ENCODE results near the gene UST. TPM values are rescaled to one million over a fixed set of nuclear protein-coding genes. Genes with fewer than 3 reads are reported as not detected.
"Not testable (repeated sequence)": the region's sequence is repeated elsewhere in the genome, so short reads cannot be mapped to it uniquely, and the experiment has no call there.

The UST gene
- polyA plus RNA-seq, 4 donors = 0.81 to 4.0 (median 1.4) TPM; not detected in 1

DNA sequence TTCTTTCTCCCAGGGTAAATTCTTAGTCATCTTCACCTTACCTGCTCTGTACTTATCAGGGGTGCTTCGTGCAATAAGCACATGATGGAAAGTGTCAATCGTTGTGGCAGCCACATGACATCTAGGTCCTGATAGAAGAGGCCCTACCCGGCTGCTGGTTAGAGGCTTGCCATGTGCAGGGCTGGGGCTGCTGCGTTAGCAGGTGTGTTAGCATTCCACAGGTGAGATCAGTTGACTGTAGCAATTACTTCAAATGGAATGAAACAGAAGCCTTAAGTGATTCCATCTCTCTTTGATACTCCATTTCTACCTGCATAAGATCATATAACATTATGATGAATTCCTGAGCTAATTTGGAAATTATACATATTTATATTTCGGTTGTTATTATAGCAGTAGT lies 127.0 kb downstream of the UST start:
- H3K27ac ChIP-seq (ENCODE audit: low read depth in 1 of 3, low read length in 2 of 3) = no peak overlapping the region
- H3K4me1 ChIP-seq (ENCODE audit: control insufficient read depth in 3 of 3, insufficient read depth in 2 of 3, low read depth in 1 of 3, low read length in 2 of 3) = no peaks in the 10 kb centered on the region
- H3K36me3 ChIP-seq (ENCODE audit: control insufficient read depth in 3 of 3, insufficient read depth in 2 of 3, low read depth in 1 of 3, low read length in 3 of 3) = no peaks in the 10 kb centered on the region
- H3K4me3 ChIP-seq (ENCODE audit: low read depth in 1 of 3, low read length in 3 of 3) = no peak overlapping the region
- no peaks in the 10 kb centered on the region for H3K9me3 ChIP-seq (ENCODE audit: control insufficient read depth in 2 of 2, insufficient read depth in 1 of 2, low read depth in 1 of 2, low read length in 1 of 2)
- no peaks in the 10 kb centered on the region for H3K27me3 ChIP-seq (ENCODE audit: control insufficient read depth in 3 of 3, insufficient read depth in 3 of 3, low read length in 3 of 3)
- DNase-seq (no peak), FAIRE-seq (no peak)
- WGBS, 3 donors = 37 to 77% (median 52%) methylated on average over 5 of the region's 5 CpGs

DNA sequence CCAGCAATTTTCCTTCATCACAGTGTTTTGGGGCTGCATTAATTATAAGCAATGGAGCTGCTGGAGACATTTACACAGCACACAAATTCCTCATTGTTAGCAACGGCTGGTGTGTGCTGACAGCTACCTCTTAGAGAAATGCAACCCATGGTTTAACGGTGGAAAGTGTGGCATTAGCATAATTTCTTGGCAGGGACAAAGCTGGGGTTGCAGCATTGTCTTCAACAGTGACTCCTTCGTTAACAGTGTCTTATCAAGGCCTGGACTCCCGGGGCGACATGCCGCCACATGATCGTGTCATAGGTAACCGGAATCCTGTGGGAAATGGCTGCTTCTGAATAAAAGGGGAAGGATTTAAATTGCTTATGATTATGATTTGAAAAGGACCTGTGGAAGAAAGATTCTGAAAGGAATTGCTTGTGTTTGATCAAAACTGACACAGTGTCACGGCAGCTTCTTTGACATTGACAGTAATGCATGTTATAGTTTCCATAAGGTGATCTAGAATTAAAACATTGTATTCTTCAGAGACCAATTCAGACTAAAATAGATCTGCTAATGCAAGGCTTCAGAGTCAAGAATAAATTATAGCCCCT lies 128.0 kb downstream of the UST start:
- Histone ChIP-seq H3K36me3 (ENCODE audit: control insufficient read depth in 3 of 3, insufficient read depth in 2 of 3, low read depth in 1 of 3, low read length in 3 of 3) (no peaks in the 10 kb centered on the region), H3K4me1 (ENCODE audit: control insufficient read depth in 3 of 3, insufficient read depth in 2 of 3, low read depth in 1 of 3, low read length in 2 of 3) (no peaks in the 10 kb centered on the region), H3K9me3 (ENCODE audit: control insufficient read depth in 2 of 2, insufficient read depth in 1 of 2, low read depth in 1 of 2, low read length in 1 of 2) (no peaks in the 10 kb centered on the region), H3K4me3 (ENCODE audit: low read depth in 1 of 3, low read length in 3 of 3) (no peak overlapping the region), H3K27me3 (ENCODE audit: control insufficient read depth in 3 of 3, insufficient read depth in 3 of 3, low read length in 3 of 3) (no peaks in the 10 kb centered on the region), H3K27ac (ENCODE audit: low read depth in 1 of 3, low read length in 2 of 3) (no peak overlapping the region)
- no peak for DNase-seq
- 51 to 69% (median 52%) methylated on average over 9 of the region's 9 CpGs for WGBS, 3 donors
- FAIRE-seq = no peak

DNA sequence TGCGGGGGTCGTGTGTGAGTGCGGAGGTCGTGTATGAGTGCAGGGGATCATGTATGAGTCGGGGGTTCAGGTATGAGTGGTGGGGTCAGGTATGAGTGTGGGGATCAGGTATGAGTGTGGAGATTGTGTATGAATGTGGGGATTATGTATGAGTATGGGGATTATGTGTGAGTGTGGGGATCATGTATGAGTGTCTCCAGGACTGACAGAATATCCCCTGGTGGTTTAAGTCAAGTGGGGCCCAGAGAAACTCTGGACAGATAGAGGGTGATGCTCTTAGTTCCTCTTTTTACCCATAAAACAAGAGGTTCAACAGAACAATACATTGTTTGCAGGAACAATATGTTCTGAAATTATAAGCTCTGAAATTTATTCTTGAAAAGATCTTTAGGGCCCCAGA lies 131.9 kb downstream of the UST start:
- FAIRE-seq (no peak), DNase-seq (no peak)
- H3K9me3 ChIP-seq (ENCODE audit: control insufficient read depth in 2 of 2, insufficient read depth in 1 of 2, low read depth in 1 of 2, low read length in 1 of 2) = no peaks in the 10 kb centered on the region
- no peak overlapping the region for H3K27ac ChIP-seq (ENCODE audit: low read depth in 1 of 3, low read length in 2 of 3)
- no peaks in the 10 kb centered on the region for H3K4me1 ChIP-seq (ENCODE audit: control insufficient read depth in 3 of 3, insufficient read depth in 2 of 3, low read depth in 1 of 3, low read length in 2 of 3)
- 71 to 85% (median 78%) methylated on average over 5 of the region's 5 CpGs for WGBS, 3 donors
- no peaks in the 10 kb centered on the region for H3K27me3 ChIP-seq (ENCODE audit: control insufficient read depth in 3 of 3, insufficient read depth in 3 of 3, low read length in 3 of 3)
- no peak overlapping the region for H3K4me3 ChIP-seq (ENCODE audit: low read depth in 1 of 3, low read length in 3 of 3)
- H3K36me3 ChIP-seq (ENCODE audit: control insufficient read depth in 3 of 3, insufficient read depth in 2 of 3, low read depth in 1 of 3, low read length in 3 of 3) = no peaks in the 10 kb centered on the region

DNA sequence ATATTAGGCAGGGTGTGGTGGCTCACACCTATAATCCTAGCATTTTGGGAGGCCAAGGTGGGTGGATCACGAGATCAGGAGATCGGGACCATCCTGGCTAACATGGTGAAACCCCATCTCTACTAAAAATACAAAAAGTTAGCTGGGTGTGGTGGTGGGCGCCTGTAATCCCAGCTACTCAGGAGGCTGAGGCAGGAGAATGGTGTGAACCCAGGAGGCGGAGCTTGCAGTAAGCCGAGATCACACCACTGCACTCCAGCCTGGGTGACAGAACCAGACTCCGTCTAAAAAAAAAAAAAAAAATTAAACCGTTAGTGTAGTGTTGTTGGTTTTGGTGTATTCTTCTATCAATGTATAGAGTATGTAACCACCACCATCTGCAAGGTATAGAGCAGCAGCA lies 133.9 kb downstream of the UST start:
- H3K27me3 ChIP-seq (ENCODE audit: control insufficient read depth in 3 of 3, insufficient read depth in 3 of 3, low read length in 3 of 3); H3K36me3 ChIP-seq (ENCODE audit: control insufficient read depth in 3 of 3, insufficient read depth in 2 of 3, low read depth in 1 of 3, low read length in 3 of 3); H3K9me3 ChIP-seq (ENCODE audit: control insufficient read depth in 2 of 2, insufficient read depth in 1 of 2, low read depth in 1 of 2, low read length in 1 of 2); H3K4me3 ChIP-seq (ENCODE audit: low read depth in 1 of 3, low read length in 3 of 3); H3K27ac ChIP-seq (ENCODE audit: low read depth in 1 of 3, low read length in 2 of 3); DNase-seq; FAIRE-seq; H3K4me1 ChIP-seq (ENCODE audit: control insufficient read depth in 3 of 3, insufficient read depth in 2 of 3, low read depth in 1 of 3, low read length in 2 of 3): not testable (repeated sequence)
- 89 to 90% (median 90%) methylated on average over 7 of the region's 7 CpGs for WGBS, 3 donors

DNA sequence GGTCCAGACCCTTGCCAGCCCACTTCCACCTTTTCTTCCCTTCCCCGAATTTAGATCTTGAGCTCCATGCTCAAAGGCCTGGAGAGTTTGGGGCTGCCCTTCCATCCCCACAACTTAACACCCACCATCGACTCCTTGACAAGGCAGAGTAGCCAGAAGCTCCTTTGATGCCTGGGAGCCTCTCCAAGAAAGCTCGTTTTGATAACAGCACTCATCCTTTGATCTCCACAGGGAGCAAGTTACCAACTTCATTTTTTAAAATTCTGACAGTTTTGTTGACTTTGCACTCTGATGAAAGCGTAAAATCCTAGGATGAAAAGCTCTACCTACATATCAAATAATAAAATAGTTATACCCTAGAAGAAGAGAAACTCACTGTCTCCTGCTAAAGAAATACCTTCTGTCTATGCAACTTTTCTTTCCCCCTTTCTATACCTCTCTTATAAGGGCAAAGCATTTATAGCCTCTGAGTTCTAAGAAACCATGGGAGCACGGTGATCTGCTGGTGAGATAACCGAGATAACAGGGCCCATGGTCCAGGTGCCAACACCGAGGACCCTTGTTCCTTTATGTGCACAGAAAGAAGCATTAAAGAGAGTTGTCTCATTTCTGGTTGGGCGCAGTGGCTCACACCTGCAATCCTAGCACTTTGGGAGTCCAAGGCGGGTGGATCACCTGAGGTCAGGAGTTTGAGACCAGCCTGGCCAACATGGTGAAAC lies 134.9 kb downstream of the UST start:
- Histone ChIP-seq H3K27ac (ENCODE audit: low read depth in 1 of 3, low read length in 2 of 3) (no peak overlapping the region), H3K9me3 (ENCODE audit: control insufficient read depth in 2 of 2, insufficient read depth in 1 of 2, low read depth in 1 of 2, low read length in 1 of 2) (no peaks in the 10 kb centered on the region), H3K4me1 (ENCODE audit: control insufficient read depth in 3 of 3, insufficient read depth in 2 of 3, low read depth in 1 of 3, low read length in 2 of 3) (no peaks in the 10 kb centered on the region), H3K27me3 (ENCODE audit: control insufficient read depth in 3 of 3, insufficient read depth in 3 of 3, low read length in 3 of 3) (peaks cover 0 to 2% (median 0%) of the 10 kb centered on the region in 3 donors), H3K36me3 (ENCODE audit: control insufficient read depth in 3 of 3, insufficient read depth in 2 of 3, low read depth in 1 of 3, low read length in 3 of 3) (no peaks in the 10 kb centered on the region), H3K4me3 (ENCODE audit: low read depth in 1 of 3, low read length in 3 of 3) (no peak overlapping the region)
- FAIRE-seq (no peak), DNase-seq (no peak)
- 53 to 81% (median 65%) methylated on average over 9 of the region's 9 CpGs for WGBS, 3 donors

DNA sequence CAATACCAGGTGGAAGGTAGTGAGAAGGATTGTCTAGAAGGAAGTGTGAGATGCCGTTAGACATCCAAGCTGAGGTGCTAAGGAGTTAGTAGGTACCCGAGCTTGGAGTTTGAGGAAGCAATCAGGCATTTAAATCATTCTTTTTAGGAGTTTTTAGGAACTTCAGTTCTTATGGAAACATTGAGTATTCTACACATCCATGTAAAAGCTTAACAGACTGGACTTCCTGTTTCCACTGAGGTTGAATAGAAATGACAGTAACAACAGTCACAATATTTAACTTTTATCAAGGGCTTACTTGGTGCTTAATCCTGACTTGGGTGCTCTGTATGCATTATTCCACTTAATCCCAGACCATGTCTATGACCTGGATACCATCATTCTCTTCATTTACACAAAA lies 136.4 kb downstream of the UST start:
- no peak overlapping the region for H3K27ac ChIP-seq (ENCODE audit: low read depth in 1 of 3, low read length in 2 of 3)
- peaks cover 0 to 2% (median 0%) of the 10 kb centered on the region in 3 donors for H3K27me3 ChIP-seq (ENCODE audit: control insufficient read depth in 3 of 3, insufficient read depth in 3 of 3, low read length in 3 of 3)
- FAIRE-seq = no peak
- no peaks in the 10 kb centered on the region for H3K9me3 ChIP-seq (ENCODE audit: control insufficient read depth in 2 of 2, insufficient read depth in 1 of 2, low read depth in 1 of 2, low read length in 1 of 2)
- H3K36me3 ChIP-seq (ENCODE audit: control insufficient read depth in 3 of 3, insufficient read depth in 2 of 3, low read depth in 1 of 3, low read length in 3 of 3) = peaks cover 0 to 2% (median 0%) of the 10 kb centered on the region in 3 donors
- 65 to 76% (median 70%) methylated on average over 2 of the region's 2 CpGs for WGBS, 3 donors
- H3K4me3 ChIP-seq (ENCODE audit: low read depth in 1 of 3, low read length in 3 of 3) = no peak overlapping the region
- no peaks in the 10 kb centered on the region for H3K4me1 ChIP-seq (ENCODE audit: control insufficient read depth in 3 of 3, insufficient read depth in 2 of 3, low read depth in 1 of 3, low read length in 2 of 3)
- no peak for DNase-seq

DNA sequence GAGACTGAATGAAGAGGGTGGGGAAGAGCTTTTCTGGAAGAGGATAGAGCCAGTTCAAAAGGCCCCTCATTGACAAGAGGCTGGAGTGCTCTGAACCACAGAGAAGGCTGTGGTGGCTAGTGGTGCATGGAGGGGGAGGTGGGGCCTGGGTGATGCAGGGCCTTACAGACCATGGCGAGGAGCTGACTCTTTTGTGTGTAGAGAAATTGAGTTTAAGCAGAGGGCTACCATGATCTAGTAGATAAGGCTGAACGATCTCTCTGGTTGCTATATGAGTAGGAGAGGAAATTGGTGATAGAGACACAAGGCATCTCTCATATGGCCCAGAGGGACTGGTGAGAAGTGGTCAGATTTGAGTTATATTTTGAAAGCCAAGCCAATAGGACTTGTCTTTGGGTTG lies 137.6 kb downstream of the UST start:
- Histone ChIP-seq H3K27me3 (ENCODE audit: control insufficient read depth in 3 of 3, insufficient read depth in 3 of 3, low read length in 3 of 3) (peaks cover 0 to 2% (median 0%) of the 10 kb centered on the region in 3 donors), H3K27ac (ENCODE audit: low read depth in 1 of 3, low read length in 2 of 3) (no peak overlapping the region), H3K9me3 (ENCODE audit: control insufficient read depth in 2 of 2, insufficient read depth in 1 of 2, low read depth in 1 of 2, low read length in 1 of 2) (no peaks in the 10 kb centered on the region), H3K36me3 (ENCODE audit: control insufficient read depth in 3 of 3, insufficient read depth in 2 of 3, low read depth in 1 of 3, low read length in 3 of 3) (peaks cover 0 to 2% (median 0%) of the 10 kb centered on the region in 3 donors), H3K4me3 (ENCODE audit: low read depth in 1 of 3, low read length in 3 of 3) (no peak overlapping the region), H3K4me1 (ENCODE audit: control insufficient read depth in 3 of 3, insufficient read depth in 2 of 3, low read depth in 1 of 3, low read length in 2 of 3) (no peaks in the 10 kb centered on the region)
- DNase-seq = no peak
- 64 to 72% (median 67%) methylated on average over 2 of the region's 2 CpGs for WGBS, 3 donors
- FAIRE-seq = no peak

DNA sequence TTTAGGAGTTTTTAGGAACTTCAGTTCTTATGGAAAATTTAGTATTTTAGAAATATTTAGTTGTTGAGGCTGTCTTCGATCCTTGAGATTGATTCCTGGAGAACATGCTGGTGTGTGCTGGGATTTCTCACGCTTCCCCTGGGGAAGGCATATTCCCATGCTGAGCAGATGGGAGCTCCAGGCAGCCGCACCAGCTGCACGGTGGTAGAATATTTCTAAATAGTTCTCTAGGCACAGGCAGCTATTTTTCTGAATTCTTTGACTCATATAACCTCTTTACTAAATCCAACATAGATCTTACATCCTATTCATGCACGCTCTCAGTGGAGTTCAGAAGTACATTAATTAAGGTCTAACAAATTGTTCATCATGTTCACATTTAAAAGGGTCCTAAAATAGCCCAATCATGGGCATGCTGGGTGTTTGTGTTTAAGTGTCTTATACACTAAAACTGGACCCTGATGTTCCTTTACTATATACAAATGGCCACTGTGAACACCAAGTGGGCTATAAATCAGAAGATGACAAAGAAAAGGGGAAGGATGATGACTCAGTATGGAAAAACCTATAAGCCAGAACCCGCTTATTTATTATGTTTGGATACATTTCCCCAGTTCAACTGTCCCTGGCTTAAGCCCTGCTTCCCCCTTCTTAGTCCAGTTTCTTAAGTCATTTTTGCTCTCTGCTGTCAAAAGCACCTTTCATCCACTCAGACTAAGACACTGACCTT lies 138.5 kb downstream of the UST start:
- H3K27me3 ChIP-seq (ENCODE audit: control insufficient read depth in 3 of 3, insufficient read depth in 3 of 3, low read length in 3 of 3) = peaks cover 0 to 2% (median 0%) of the 10 kb centered on the region in 3 donors
- WGBS, 3 donors = 78 to 92% (median 91%) methylated on average over 6 of the region's 6 CpGs
- H3K4me1 ChIP-seq (ENCODE audit: control insufficient read depth in 3 of 3, insufficient read depth in 2 of 3, low read depth in 1 of 3, low read length in 2 of 3) = no peaks in the 10 kb centered on the region
- H3K9me3 ChIP-seq (ENCODE audit: control insufficient read depth in 2 of 2, insufficient read depth in 1 of 2, low read depth in 1 of 2, low read length in 1 of 2) = no peaks in the 10 kb centered on the region
- H3K4me3 ChIP-seq (ENCODE audit: low read depth in 1 of 3, low read length in 3 of 3) = no peak overlapping the region
- no peak for FAIRE-seq
- DNase-seq = no peak
- peaks cover 0 to 2% (median 0%) of the 10 kb centered on the region in 3 donors for H3K36me3 ChIP-seq (ENCODE audit: control insufficient read depth in 3 of 3, insufficient read depth in 2 of 3, low read depth in 1 of 3, low read length in 3 of 3)
- no peak overlapping the region for H3K27ac ChIP-seq (ENCODE audit: low read depth in 1 of 3, low read length in 2 of 3)
